GM23338 (cell line): ENCODE data around the gene OR6B2. TPM values are rescaled to one million over a fixed set of nuclear protein-coding genes. Genes with fewer than 3 reads are reported as not detected.

Experiments used
- ATAC-seq: fragments of 200-7000 bp; cut with Tn5 transposase; 3 replicates; pipeline ENCODE4 v1.9.1; 2020
- DNase-seq: peaks from one replicate; pipeline ENCODE4 v3.0.0-alpha.2; 2015; ENCODE audit warnings: low spot score
- H2AFZ ChIP-seq: fragments of 200-600 bp; sonication (generic); 2 replicates; pipeline ENCODE4 v1.8.0; 2016; ENCODE audit warnings: antibody characterized with exemption, mild to moderate bottlenecking, moderate library complexity
- H3F3A ChIP-seq: fragments of 200-600 bp; sonication (generic); replicated peaks from 2 replicates; pipeline ENCODE4 v1.8.0; 2017; ENCODE audit warnings: antibody characterized with exemption, mixed run types, low read depth
- H3K27ac ChIP-seq: fragments of 200-600 bp; sonication (generic); 2 replicates; pipeline ENCODE4 v1.6.1; 2016; ENCODE audit warnings: low read depth
- H3K27me3 ChIP-seq: fragments of 200-600 bp; sonication (generic); 2 replicates; pipeline ENCODE4 v1.8.0; 2016; ENCODE audit warnings: mild to moderate bottlenecking, mixed run types, moderate library complexity; ENCODE audit not compliant: insufficient read depth
- H3K36me3 ChIP-seq: fragments of 200-600 bp; sonication (generic); 2 replicates; pipeline ENCODE4 v1.8.0; 2016; ENCODE audit warnings: mild to moderate bottlenecking; ENCODE audit not compliant: insufficient read depth
- H3K4me1 ChIP-seq: fragments of 200-600 bp; sonication (generic); 2 replicates; pipeline ENCODE4 v1.8.0; 2016; ENCODE audit warnings: mild to moderate bottlenecking, moderate library complexity; ENCODE audit not compliant: insufficient read depth
- H3K4me2 ChIP-seq: fragments of 200-600 bp; sonication (generic); 2 replicates; pipeline ENCODE4 v1.7.1; 2017; ENCODE audit warnings: mixed run types
- H3K4me3 ChIP-seq: fragments of 200-600 bp; sonication (generic); 2 replicates; pipeline ENCODE4 v1.6.1; 2016; ENCODE audit warnings: mixed run types
- H3K79me2 ChIP-seq: fragments of 200-600 bp; sonication (generic); replicated peaks from 2 replicates; pipeline ENCODE4 v1.8.0; 2017; ENCODE audit warnings: mild to moderate bottlenecking; ENCODE audit not compliant: insufficient read depth
- H3K9me2 ChIP-seq: fragments of 200-600 bp; sonication (generic); 2 replicates; pipeline ENCODE4 v1.8.0; 2017; ENCODE audit not compliant: insufficient read depth
- H4K20me1 ChIP-seq: fragments of 200-600 bp; sonication (generic); replicated peaks from 2 replicates; pipeline ENCODE4 v1.8.0; 2017; ENCODE audit warnings: mild to moderate bottlenecking; ENCODE audit not compliant: insufficient read depth
- H3K27ac Mint-ChIP-seq: 2 replicates; pipeline ENCODE4 v1.8.0; 2020; ENCODE audit warnings: inconsistent platforms, mild to moderate bottlenecking, moderate library complexity, mixed read lengths
- H3K27me3 Mint-ChIP-seq: 3 replicates; pipeline ENCODE4 v1.8.0; 2022; ENCODE audit warnings: low read depth, mild to moderate bottlenecking, moderate library complexity, mixed read lengths, inconsistent platforms; ENCODE audit not compliant: insufficient read depth, poor library complexity
- H3K36me3 Mint-ChIP-seq: 3 replicates; pipeline ENCODE4 v1.8.0; 2021; ENCODE audit warnings: low read depth, mild to moderate bottlenecking, inconsistent platforms, moderate library complexity, mixed read lengths
- H3K4me1 Mint-ChIP-seq: 3 replicates; pipeline ENCODE4 v1.8.0; 2020; ENCODE audit warnings: mild to moderate bottlenecking, inconsistent platforms, mixed read lengths
- H3K4me3 Mint-ChIP-seq: 3 replicates; pipeline ENCODE4 v1.8.0; 2021; ENCODE audit warnings: moderate library complexity, mild to moderate bottlenecking, inconsistent platforms, mixed read lengths
- H3K9me3 Mint-ChIP-seq: 3 replicates; pipeline ENCODE4 v1.8.0; 2020; ENCODE audit warnings: moderate library complexity, mild to moderate bottlenecking, inconsistent platforms, mixed read lengths
- CREB1 ChIP-seq: fragments of 250-450 bp; sonication (Bioruptor Pico); IDR thresholded peaks from 2 replicates; pipeline ENCODE4 v1.5.0; 2020; ENCODE audit warnings: low read depth, mild to moderate bottlenecking, moderate library complexity
- EZH2 ChIP-seq: fragments of 200-600 bp; sonication (generic); IDR thresholded peaks from one replicate; pipeline ENCODE4 v1.8.0; 2017; ENCODE audit warnings: antibody characterized with exemption, mild to moderate bottlenecking, low read depth; ENCODE audit not compliant: unreplicated experiment
- EZH2phosphoT487 ChIP-seq: fragments of 200-600 bp; sonication (generic); IDR thresholded peaks from one replicate; pipeline ENCODE4 v1.8.1; 2018; ENCODE audit warnings: antibody characterized with exemption; ENCODE audit not compliant: unreplicated experiment
- JUNB ChIP-seq: IDR thresholded peaks from one replicate; pipeline ENCODE4 v1.6.1; 2016; ENCODE audit warnings: antibody characterized with exemption; ENCODE audit not compliant: unreplicated experiment
- NANOG ChIP-seq: IDR thresholded peaks from 2 replicates; pipeline ENCODE4 v1.6.1; 2016; ENCODE audit warnings: antibody characterized with exemption, borderline replicate concordance
- POLR2AphosphoS5 ChIP-seq: IDR thresholded peaks from 2 replicates; pipeline ENCODE4 v1.6.1; 2016; ENCODE audit warnings: antibody characterized with exemption, low read depth
- STAT1 ChIP-seq: IDR thresholded peaks from one replicate; pipeline ENCODE4 v1.6.1; 2016; ENCODE audit warnings: antibody characterized with exemption; ENCODE audit not compliant: unreplicated experiment
- ZNF114 ChIP-seq: fragments of 250-450 bp; sonication (Bioruptor Pico); IDR thresholded peaks from 2 replicates; pipeline ENCODE4 v1.5.0; 2020; ENCODE audit warnings: mild to moderate bottlenecking, moderate library complexity
- ZNF331 ChIP-seq: fragments of 250-450 bp; sonication (Bioruptor Pico); IDR thresholded peaks from 2 replicates; pipeline ENCODE4 v1.5.0; 2020; ENCODE audit warnings: low read depth, mild to moderate bottlenecking, moderate library complexity
- polyA plus RNA-seq: library from polyadenylated mRNA; unstranded; fragments of >200 nt; fragmentation: Nextera tagmentation; extraction: Ambion mirVana; gene quantifications from 2 replicates; pipeline ENCODE4 v1.2.1, GENCODE V29; 2016
- total RNA-seq: library from RNA; depleted of rRNA; stranded (reverse); fragments of >200 nt; shearing (Covaris generic); gene quantifications from 2 replicates; pipeline ENCODE4 v1.2.3, GENCODE V29; 2014
- TF ChIP-seq, protein P1 (sequence below), 2 experiments: fragments of 200-600 bp in 1 of 2; sonication (generic) in 1 of 2; conservative IDR thresholded peaks; 2 replicates each; pipeline versions ENCODE4 v1.5.1 to v1.6.1; 2016 to 2017; ENCODE audit warnings: antibody characterized with exemption in 2 of 2, low read depth in 2 of 2, mild to moderate bottlenecking in 2 of 2, moderate library complexity in 1 of 2
- TF ChIP-seq, protein P2 (sequence below): IDR thresholded peaks from 2 replicates; pipeline ENCODE4 v1.6.1; 2016; ENCODE audit warnings: antibody characterized with exemption
- TF ChIP-seq, protein P3 (sequence below): IDR thresholded peaks from one replicate; pipeline ENCODE4 v1.6.1; 2018; ENCODE audit warnings: antibody characterized with exemption; ENCODE audit not compliant: unreplicated experiment
- TF ChIP-seq, protein P4 (sequence below): fragments of 250-450 bp; sonication (Bioruptor Pico); IDR thresholded peaks from 2 replicates; pipeline ENCODE4 v1.5.0; 2020; ENCODE audit warnings: mild to moderate bottlenecking, moderate library complexity

OR6B2 gene
- total and polyA plus RNA-seq, 2 experiments from 2014 or later: not detected

DNA sequence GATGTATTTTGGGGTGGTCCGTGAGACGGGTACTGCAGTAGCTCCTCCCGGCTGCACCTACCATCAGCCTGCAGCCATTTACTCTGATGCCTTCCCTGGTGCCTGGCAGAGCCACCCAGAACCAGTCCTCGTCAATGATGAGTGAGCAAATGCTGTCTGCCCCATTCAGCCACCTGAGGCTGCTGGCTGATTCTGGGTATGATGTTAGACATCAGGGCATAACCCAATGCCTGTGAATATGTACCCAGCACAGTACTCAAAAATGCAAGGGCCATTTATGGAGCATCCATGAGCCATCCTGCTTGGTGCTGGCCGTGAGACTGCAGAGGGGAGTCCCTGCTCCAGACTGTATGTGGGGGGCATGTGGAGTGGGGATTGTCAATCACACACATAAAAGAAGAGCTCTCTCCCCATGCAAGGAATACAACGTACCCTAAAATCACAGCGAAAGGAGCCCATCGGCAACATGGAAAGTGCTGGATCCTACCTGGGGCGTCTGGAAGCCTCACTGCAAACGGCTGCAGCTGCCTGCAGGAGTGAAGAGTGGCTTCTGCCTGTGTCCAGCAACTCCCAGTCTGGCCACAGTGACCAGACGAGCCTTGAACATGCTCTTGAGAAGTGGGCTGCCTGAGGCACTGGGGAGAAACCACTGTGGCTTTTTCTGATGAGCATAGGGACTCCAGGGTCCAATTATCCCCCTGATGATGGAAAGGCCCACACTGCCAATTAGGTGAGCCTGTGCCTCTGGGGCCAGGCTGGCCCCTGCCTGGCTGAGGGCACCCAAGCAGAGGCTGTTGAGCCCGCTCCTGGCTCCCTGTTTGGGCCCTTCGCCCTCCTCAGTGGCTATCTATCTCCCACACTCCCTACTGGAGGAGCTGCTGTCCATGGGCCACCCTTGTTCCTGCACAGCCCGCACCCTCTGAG lies 2.4 kb upstream of the OR6B2 start:
- no peaks in the 10 kb centered on the region for H4K20me1 ChIP-seq
- no peak overlapping the region for H3K4me3 ChIP-seq
- ATAC-seq: peak; percentile 28; the same call in 1 of the 3 replicates
- H3K9me2 ChIP-seq: no peaks in the 10 kb centered on the region
- Mint-ChIP-seq H3K9me3 (no peaks in the 10 kb centered on the region), H3K27me3 (peaks cover 5% of the 10 kb centered on the region), H3K36me3 (no peaks in the 10 kb centered on the region), H3K27ac (peak overlapping the region; percentile 36; the same call in 1 of the 2 replicates), H3K4me3 (no peak overlapping the region), H3K4me1 (peaks cover 5% of the 10 kb centered on the region; the same call in 1 of the 3 replicates)
- H3K27me3 ChIP-seq: peaks cover 10% of the 10 kb centered on the region; the same call in 1 of the 2 replicates
- H3K4me2 ChIP-seq: no peak overlapping the region
- no peak overlapping the region for H2AFZ ChIP-seq
- H3K79me2 ChIP-seq: no peaks in the 10 kb centered on the region
- H3K4me1 ChIP-seq: no peaks in the 10 kb centered on the region; the same call in 1 of the 2 replicates
- TF ChIP-seq, protein P1, sequence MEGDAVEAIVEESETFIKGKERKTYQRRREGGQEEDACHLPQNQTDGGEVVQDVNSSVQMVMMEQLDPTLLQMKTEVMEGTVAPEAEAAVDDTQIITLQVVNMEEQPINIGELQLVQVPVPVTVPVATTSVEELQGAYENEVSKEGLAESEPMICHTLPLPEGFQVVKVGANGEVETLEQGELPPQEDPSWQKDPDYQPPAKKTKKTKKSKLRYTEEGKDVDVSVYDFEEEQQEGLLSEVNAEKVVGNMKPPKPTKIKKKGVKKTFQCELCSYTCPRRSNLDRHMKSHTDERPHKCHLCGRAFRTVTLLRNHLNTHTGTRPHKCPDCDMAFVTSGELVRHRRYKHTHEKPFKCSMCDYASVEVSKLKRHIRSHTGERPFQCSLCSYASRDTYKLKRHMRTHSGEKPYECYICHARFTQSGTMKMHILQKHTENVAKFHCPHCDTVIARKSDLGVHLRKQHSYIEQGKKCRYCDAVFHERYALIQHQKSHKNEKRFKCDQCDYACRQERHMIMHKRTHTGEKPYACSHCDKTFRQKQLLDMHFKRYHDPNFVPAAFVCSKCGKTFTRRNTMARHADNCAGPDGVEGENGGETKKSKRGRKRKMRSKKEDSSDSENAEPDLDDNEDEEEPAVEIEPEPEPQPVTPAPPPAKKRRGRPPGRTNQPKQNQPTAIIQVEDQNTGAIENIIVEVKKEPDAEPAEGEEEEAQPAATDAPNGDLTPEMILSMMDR (conservative IDR thresholded peaks at IDR 0.05; ENCODE audit: low read depth in 2 of 2): no peak
- no peak for TF ChIP-seq EZH2
- TF ChIP-seq ZNF331 (CRISPR knock-in tag): no peak
- TF ChIP-seq STAT1: no peak
- no peak for TF ChIP-seq EZH2phosphoT487
- TF ChIP-seq, protein P2, sequence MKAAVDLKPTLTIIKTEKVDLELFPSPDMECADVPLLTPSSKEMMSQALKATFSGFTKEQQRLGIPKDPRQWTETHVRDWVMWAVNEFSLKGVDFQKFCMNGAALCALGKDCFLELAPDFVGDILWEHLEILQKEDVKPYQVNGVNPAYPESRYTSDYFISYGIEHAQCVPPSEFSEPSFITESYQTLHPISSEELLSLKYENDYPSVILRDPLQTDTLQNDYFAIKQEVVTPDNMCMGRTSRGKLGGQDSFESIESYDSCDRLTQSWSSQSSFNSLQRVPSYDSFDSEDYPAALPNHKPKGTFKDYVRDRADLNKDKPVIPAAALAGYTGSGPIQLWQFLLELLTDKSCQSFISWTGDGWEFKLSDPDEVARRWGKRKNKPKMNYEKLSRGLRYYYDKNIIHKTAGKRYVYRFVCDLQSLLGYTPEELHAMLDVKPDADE: no peak
- no peak for TF ChIP-seq CREB1 (CRISPR knock-in tag)
- TF ChIP-seq, protein P3, sequence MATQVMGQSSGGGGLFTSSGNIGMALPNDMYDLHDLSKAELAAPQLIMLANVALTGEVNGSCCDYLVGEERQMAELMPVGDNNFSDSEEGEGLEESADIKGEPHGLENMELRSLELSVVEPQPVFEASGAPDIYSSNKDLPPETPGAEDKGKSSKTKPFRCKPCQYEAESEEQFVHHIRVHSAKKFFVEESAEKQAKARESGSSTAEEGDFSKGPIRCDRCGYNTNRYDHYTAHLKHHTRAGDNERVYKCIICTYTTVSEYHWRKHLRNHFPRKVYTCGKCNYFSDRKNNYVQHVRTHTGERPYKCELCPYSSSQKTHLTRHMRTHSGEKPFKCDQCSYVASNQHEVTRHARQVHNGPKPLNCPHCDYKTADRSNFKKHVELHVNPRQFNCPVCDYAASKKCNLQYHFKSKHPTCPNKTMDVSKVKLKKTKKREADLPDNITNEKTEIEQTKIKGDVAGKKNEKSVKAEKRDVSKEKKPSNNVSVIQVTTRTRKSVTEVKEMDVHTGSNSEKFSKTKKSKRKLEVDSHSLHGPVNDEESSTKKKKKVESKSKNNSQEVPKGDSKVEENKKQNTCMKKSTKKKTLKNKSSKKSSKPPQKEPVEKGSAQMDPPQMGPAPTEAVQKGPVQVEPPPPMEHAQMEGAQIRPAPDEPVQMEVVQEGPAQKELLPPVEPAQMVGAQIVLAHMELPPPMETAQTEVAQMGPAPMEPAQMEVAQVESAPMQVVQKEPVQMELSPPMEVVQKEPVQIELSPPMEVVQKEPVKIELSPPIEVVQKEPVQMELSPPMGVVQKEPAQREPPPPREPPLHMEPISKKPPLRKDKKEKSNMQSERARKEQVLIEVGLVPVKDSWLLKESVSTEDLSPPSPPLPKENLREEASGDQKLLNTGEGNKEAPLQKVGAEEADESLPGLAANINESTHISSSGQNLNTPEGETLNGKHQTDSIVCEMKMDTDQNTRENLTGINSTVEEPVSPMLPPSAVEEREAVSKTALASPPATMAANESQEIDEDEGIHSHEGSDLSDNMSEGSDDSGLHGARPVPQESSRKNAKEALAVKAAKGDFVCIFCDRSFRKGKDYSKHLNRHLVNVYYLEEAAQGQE: no peak
- TF ChIP-seq ZNF114 (CRISPR knock-in tag): no peak
- no peak for TF ChIP-seq POLR2AphosphoS5
- TF ChIP-seq, protein P4, sequence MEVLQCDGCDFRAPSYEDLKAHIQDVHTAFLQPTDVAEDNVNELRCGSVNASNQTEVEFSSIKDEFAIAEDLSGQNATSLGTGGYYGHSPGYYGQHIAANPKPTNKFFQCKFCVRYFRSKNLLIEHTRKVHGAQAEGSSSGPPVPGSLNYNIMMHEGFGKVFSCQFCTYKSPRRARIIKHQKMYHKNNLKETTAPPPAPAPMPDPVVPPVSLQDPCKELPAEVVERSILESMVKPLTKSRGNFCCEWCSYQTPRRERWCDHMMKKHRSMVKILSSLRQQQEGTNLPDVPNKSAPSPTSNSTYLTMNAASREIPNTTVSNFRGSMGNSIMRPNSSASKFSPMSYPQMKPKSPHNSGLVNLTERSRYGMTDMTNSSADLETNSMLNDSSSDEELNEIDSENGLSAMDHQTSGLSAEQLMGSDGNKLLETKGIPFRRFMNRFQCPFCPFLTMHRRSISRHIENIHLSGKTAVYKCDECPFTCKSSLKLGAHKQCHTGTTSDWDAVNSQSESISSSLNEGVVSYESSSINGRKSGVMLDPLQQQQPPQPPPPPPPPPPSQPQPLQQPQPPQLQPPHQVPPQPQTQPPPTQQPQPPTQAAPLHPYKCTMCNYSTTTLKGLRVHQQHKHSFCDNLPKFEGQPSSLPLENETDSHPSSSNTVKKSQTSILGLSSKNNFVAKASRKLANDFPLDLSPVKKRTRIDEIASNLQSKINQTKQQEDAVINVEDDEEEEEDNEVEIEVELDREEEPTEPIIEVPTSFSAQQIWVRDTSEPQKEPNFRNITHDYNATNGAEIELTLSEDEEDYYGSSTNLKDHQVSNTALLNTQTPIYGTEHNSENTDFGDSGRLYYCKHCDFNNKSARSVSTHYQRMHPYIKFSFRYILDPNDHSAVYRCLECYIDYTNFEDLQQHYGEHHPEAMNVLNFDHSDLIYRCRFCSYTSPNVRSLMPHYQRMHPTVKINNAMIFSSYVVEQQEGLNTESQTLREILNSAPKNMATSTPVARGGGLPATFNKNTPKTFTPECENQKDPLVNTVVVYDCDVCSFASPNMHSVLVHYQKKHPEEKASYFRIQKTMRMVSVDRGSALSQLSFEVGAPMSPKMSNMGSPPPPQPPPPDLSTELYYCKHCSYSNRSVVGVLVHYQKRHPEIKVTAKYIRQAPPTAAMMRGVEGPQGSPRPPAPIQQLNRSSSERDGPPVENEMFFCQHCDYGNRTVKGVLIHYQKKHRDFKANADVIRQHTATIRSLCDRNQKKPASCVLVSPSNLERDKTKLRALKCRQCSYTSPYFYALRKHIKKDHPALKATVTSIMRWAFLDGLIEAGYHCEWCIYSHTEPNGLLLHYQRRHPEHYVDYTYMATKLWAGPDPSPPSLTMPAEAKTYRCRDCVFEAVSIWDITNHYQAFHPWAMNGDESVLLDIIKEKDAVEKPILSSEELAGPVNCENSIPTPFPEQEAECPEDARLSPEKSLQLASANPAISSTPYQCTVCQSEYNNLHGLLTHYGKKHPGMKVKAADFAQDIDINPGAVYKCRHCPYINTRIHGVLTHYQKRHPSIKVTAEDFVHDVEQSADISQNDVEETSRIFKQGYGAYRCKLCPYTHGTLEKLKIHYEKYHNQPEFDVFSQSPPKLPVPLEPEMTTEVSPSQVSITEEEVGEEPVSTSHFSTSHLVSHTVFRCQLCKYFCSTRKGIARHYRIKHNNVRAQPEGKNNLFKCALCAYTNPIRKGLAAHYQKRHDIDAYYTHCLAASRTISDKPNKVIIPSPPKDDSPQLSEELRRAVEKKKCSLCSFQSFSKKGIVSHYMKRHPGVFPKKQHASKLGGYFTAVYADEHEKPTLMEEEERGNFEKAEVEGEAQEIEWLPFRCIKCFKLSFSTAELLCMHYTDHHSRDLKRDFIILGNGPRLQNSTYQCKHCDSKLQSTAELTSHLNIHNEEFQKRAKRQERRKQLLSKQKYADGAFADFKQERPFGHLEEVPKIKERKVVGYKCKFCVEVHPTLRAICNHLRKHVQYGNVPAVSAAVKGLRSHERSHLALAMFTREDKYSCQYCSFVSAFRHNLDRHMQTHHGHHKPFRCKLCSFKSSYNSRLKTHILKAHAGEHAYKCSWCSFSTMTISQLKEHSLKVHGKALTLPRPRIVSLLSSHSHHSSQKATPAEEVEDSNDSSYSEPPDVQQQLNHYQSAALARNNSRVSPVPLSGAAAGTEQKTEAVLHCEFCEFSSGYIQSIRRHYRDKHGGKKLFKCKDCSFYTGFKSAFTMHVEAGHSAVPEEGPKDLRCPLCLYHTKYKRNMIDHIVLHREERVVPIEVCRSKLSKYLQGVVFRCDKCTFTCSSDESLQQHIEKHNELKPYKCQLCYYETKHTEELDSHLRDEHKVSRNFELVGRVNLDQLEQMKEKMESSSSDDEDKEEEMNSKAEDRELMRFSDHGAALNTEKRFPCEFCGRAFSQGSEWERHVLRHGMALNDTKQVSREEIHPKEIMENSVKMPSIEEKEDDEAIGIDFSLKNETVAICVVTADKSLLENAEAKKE (CRISPR knock-in tag): no peak
- TF ChIP-seq JUNB: no peak
- TF ChIP-seq NANOG: no peak
- H3K36me3 ChIP-seq: no peaks in the 10 kb centered on the region
- no peak overlapping the region for H3K27ac ChIP-seq
- DNase-seq: no peak
- H3F3A ChIP-seq: no peaks in the 10 kb centered on the region
